HPDE6-E6E7 (cell line): ENCODE data around the gene ASAP2.

Experiments used
- DNase-seq: peaks from one replicate; pipeline ENCODE4 v3.0.0; 2011; ENCODE audit warnings: missing footprints; ENCODE audit errors: extremely low spot score

The ASAP2 gene

GRCh38 chr2:9430316-9431293 lies 224.0 kb downstream of the ASAP2 start:
- DNase-seq, result no peak

GRCh38 chr2:9434489-9434888 lies 227.9 kb downstream of the ASAP2 start:
- no peak for DNase-seq

DNA sequence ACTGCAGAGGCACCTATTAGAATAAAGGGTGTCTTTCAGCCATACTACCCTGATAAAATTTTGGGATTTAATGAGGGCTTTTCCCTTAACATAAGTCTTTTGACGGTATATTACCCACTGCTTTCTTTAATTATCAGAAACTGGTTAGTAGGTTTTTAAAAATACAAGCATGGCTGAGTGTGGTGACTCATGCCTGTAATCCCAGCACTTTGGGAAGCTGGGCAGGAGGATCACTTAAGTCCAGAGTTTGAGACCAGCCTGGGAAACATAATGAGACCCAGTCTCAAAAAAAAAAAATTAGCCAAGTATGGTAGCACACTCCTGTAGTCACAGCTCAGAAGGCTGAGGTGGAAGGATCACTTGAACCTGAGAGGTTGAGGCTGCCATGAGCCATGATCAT lies 232.9 kb downstream of the ASAP2 start:
- no peak for DNase-seq

DNA sequence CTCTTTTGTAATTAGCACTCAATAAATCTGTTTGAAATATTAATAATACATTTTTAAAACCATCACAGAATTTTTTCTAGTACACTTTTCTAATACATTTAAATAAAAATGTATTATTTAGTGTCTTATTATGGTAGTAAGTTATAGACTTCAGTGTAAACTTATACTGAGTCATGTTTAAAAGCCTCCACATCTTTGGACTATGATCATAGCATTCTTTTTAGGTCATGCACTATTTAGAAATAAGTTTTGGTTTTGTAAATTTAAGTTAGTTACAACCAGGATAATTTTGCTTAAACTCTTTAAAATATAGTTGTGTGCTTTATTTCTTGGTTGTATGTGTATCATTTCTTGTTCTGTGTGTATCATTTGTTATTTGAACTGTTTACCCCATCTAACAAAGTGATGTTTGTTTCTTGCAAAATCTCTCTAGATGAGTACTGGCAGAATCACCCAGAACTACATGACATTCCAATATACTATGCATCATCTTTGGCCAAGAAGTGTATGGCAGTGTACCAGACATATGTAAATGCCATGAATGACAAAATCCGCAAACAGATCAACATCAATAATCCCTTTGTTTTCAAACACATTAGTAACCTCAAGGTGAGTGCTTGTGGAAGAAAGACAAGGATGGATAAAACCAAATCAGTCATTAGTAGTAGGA lies 233.6 kb downstream of the ASAP2 start:
- no peak for DNase-seq

GRCh38 chr2:9441556-9441955 lies 234.9 kb downstream of the ASAP2 start:
- DNase-seq, result no peak

- DNase-seq, result no peak
Observed at GRCh38 chr2:9443526-9443925, 236.9 kb downstream of the ASAP2 start.

DNA sequence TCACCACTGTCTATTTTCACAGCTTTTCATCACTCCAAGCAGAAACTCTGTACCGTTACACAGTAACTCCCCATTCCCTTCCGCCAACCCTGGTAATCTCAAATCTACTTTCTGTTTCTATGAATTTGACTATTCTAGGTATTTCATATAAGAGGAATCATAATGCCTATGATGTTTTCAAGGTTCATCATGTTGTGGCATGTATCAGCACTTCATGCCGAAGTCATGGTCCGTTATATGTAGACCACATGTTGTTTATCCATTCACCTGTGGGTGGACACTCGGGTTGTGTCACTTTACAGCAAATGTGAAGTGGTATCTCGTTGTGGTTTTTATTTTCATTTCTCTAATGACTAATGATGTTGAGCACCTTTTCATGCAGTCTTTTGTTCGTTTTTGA lies 238.5 kb downstream of the ASAP2 start:
- DNase-seq, result no peak

GRCh38 chr2:9451231-9451630 lies 244.6 kb downstream of the ASAP2 start:
- DNase-seq, result no peak
